ENCODE measurements around the gene TNFAIP8. TPM values are rescaled to one million over a fixed set of nuclear protein-coding genes. Genes with fewer than 3 reads are reported as not detected.
"Not testable (repeated sequence)": the region's sequence is repeated elsewhere in the genome, so short reads cannot be mapped to it uniquely, and the experiment has no call there.

The TNFAIP8 gene
- total RNA-seq, 1 experiment from 2014 or later: 7.3 TPM

- not testable (repeated sequence) for H4K5ac ChIP-seq (ENCODE audit: insufficient read length, low read depth, low read length); H2BK20ac ChIP-seq (ENCODE audit: low read depth, low read length, poor library complexity, severe bottlenecking); H3K9ac ChIP-seq (ENCODE audit: extremely low read depth, insufficient read length, low read length); H3K79me2 ChIP-seq (ENCODE audit: insufficient read depth, low read length); H3K79me1 ChIP-seq (ENCODE audit: insufficient read depth, low read depth, low read length, poor library complexity, severe bottlenecking); H3K27ac Mint-ChIP-seq; H3K56ac ChIP-seq (ENCODE audit: insufficient read length, low read depth, low read length); H3K14ac ChIP-seq (ENCODE audit: insufficient read depth, low read length); H3T11ph ChIP-seq (ENCODE audit: low read length); H2AK5ac ChIP-seq (ENCODE audit: insufficient read length, low read length); H3K27me3 ChIP-seq (ENCODE audit: insufficient read depth, low read length); H3K27ac ChIP-seq (ENCODE audit: insufficient read length, low read depth, low read length); DNase-seq; H3K23ac ChIP-seq (ENCODE audit: insufficient read length, low read depth, low read length); H2BK120ac ChIP-seq (ENCODE audit: low read depth, low read length, poor library complexity, severe bottlenecking); H3K18ac ChIP-seq (ENCODE audit: insufficient read length, low read depth, low read length); H4K8ac ChIP-seq (replicated peaks; ENCODE audit: insufficient read length, low read depth, low read length); H3K4me2 ChIP-seq (ENCODE audit: insufficient read depth, insufficient read length, low read length); H2BK12ac ChIP-seq (ENCODE audit: insufficient read length, low read depth, low read length); H3K23me2 ChIP-seq (ENCODE audit: insufficient read length, low read depth, low read length, poor library complexity, severe bottlenecking); H4K20me1 ChIP-seq (ENCODE audit: control insufficient read depth, insufficient read depth, insufficient read length); H3K4me1 ChIP-seq (ENCODE audit: insufficient read depth, low read length); H3K4ac ChIP-seq (ENCODE audit: low read depth, low read length); H2AFZ ChIP-seq (ENCODE audit: low read length); H3K4me3 Mint-ChIP-seq; H2BK5ac ChIP-seq (ENCODE audit: insufficient read length, low read length); H2BK15ac ChIP-seq (ENCODE audit: low read depth, low read length); H4K91ac ChIP-seq (ENCODE audit: insufficient read length, low read depth, low read length)
- Mint-ChIP-seq H3K9me3 (peaks cover 15 to 30% of the 10 kb centered on the region in 2 experiments), H3K36me3 (ENCODE audit: insufficient read depth in 1 of 3, low read depth in 3 of 3) (peaks cover 11 to 19% (median 12%) of the 10 kb centered on the region in 3 experiments), H3K4me1 (peaks cover 8 to 10% of the 10 kb centered on the region in 2 experiments; a peak in 3 of 4 replicates), H3K27me3 (ENCODE audit: low read depth) (peaks cover 11% of the 10 kb centered on the region)
- no CpG with 5 or more reads among the region's 1 CpG for WGBS (ENCODE audit: extremely low coverage, insufficient read length, low lambda C conversion rate)
- H3K9me3 ChIP-seq (ENCODE audit: control insufficient read depth, low read depth, low read length): peaks cover 12% of the 10 kb centered on the region
Measured at GRCh38 chr5:119438587-119438917, 82.7 kb downstream of the TNFAIP8 start.

Measured in H9 (cell line).